ENCODE data around the gene LYPD3.

LYPD3 gene

DNA sequence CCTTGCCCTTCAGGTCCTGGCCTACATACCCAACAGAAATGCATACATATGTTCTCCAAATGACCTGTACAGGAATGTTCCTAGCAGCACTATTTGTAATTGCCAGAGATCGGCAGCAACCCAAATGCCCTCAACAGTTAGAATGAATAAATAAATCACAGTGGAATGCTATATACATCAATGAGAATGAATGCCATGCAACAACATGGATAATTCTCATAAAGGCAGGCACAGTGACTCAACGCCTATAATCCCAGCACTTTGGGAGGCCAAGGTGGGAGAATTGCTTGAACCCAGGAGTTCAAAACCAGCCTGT is 32.1 kb downstream of the LYPD3 start:
- no peak for DNase-seq (ENCODE audit: low read depth, low spot score)
- TF ChIP-seq, protein P1, sequence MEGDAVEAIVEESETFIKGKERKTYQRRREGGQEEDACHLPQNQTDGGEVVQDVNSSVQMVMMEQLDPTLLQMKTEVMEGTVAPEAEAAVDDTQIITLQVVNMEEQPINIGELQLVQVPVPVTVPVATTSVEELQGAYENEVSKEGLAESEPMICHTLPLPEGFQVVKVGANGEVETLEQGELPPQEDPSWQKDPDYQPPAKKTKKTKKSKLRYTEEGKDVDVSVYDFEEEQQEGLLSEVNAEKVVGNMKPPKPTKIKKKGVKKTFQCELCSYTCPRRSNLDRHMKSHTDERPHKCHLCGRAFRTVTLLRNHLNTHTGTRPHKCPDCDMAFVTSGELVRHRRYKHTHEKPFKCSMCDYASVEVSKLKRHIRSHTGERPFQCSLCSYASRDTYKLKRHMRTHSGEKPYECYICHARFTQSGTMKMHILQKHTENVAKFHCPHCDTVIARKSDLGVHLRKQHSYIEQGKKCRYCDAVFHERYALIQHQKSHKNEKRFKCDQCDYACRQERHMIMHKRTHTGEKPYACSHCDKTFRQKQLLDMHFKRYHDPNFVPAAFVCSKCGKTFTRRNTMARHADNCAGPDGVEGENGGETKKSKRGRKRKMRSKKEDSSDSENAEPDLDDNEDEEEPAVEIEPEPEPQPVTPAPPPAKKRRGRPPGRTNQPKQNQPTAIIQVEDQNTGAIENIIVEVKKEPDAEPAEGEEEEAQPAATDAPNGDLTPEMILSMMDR (IDR thresholded peaks at IDR 0.05; ENCODE audit: insufficient read depth, low read length, missing control alignments): no peak
- POLR2A ChIA-PET: no interaction called here
- CTCF ChIA-PET: interaction anchor here (1.1 to 7.6 kb wide), 11 partner anchors 9 to 376 kb away, joined by 3 to 67 read pairs (median 9); partner anchors contain the start of gene ZNF575
- H3K4me3 ChIP-seq (ENCODE audit: low read depth, low read length): no peak overlapping the region

DNA sequence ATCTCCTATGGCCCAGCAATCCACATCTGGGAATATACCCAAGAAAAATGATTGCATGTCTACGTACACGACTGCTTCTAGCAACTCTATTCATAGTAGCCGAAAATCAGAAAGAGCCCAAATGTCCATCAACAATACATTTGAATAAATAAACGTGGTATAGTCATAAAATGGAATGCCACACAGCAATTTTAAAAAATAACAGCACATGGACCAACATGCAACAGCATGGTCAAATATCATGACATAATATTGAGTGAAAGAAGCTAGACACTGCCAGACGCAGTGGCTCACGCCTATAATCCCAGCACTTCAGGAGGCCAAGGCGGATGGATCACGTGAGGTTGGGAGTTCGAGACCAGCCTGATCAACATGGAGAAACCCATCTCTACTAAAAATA is 34.4 kb downstream of the LYPD3 start:
- no peak for DNase-seq (ENCODE audit: low read depth, low spot score)
- TF ChIP-seq, protein P1 (IDR thresholded peaks at IDR 0.05; ENCODE audit: insufficient read depth, low read length, missing control alignments): no peak
- ChIA-PET POLR2A (no interaction called here), CTCF (interaction anchor here (1.3 to 2.6 kb wide), 6 partner anchors 8 to 91 kb away, joined by 3 to 28 read pairs (median 12); no protein-coding TSS in a partner anchor)
- H3K4me3 ChIP-seq (ENCODE audit: low read depth, low read length): no peak overlapping the region

DNA sequence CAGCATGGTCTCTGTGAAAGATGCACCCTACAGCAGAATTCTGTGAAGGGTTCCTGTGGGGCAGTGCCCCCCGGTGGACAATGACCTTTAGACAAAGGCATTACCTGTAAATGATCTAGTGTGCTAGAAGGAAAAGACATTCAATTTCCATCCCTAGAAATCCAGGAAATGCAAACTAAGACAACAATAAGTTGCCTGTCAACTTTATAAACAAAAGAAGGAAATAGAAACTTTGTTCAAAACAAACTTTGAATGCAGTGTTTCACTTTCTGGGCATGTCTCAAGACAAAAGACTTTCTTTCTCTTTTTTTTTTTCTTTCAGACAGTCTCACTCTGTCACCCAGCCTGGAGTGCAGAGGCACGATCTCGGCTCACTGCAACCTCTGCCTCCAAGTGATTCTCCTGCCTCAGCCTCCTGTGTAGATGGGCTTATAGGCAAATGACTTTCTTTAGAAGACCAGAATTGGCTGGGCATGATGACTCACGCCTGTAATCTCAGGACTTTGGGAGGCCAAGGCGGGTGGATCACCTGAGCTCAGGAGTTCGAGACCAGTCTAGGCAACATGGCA is 35.2 kb downstream of the LYPD3 start:
- TF ChIP-seq, protein P1 (IDR thresholded peaks at IDR 0.05; ENCODE audit: insufficient read depth, low read length, missing control alignments): peak; percentile 3
- ChIA-PET POLR2A (no interaction called here), CTCF (interaction anchor here (1.3 to 1.6 kb wide), 2 partner anchors 9 to 15 kb away, joined by 3 read pairs; no protein-coding TSS in a partner anchor)
- H3K4me3 ChIP-seq (ENCODE audit: low read depth, low read length): no peak overlapping the region
- no peak for DNase-seq (ENCODE audit: low read depth, low spot score)

DNA sequence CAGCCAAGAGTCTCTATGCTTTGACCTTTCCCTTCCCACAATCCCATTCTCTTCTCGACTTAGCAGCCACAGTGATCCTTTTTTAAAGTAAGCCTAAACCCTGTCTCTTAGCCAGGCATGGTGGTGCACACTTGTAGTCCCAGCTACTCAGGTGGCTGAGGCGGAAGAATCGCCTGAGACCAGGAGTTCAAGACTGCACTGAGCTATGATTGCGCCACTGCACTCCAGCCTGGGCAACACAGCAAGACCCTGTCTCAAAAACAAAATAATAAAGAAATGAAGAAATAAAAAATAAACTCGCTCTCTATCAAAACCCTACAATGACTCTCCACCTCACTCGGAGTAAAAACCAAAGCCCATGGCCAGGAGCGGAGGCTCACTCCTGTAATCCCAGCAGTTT is 36.0 kb downstream of the LYPD3 start:
- POLR2A ChIA-PET: no interaction called here
- TF ChIP-seq, protein P1 (IDR thresholded peaks at IDR 0.05; ENCODE audit: insufficient read depth, low read length, missing control alignments): no peak
- H3K4me3 ChIP-seq (ENCODE audit: low read depth, low read length): no peak overlapping the region
- no peak for DNase-seq (ENCODE audit: low read depth, low spot score)
- CTCF ChIA-PET: interaction anchor here (0.5 to 1.6 kb wide), 4 partner anchors 9 to 124 kb away, joined by 3 to 4 read pairs (median 4); no protein-coding TSS in a partner anchor

DNA sequence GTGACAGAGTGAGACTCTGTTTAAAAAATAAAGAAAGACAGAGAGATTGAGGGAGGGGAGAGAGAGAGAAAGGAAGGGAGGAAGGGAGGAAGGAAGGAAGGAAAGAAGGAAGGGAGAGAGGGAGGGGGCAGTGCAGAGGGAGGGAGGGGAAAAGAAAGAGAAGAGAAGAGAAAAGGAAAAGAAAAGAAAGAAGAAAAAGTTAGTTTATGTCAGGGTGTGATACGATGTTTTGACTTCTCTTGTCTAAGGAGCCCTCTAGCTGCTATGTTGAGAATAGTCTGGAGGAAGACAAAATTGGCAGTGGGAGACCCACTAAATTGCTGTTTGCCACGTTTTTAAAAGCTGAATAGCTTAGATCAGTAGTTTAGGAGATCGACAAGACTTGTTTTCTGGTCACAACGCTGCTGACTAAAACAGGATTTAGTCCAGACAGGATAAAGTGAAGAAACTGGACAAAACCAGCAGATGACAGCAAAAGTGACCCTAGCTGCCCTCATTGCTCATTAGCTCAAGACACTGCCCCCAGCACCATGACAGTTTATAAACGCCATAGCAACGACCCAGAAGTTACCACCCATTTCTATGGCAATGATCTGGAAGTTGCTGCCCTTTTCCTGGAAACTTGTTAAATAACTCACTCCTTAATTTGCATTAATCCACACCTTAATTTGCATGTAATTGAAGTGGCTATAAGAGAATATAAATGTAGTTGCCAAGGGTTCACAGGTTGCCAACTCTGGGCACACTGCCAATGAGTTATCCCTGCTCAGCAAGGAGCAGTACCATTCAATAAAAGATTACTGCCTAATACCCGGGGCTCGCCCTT is 39.6 kb downstream of the LYPD3 start:
- ChIA-PET POLR2A (no interaction called here), CTCF (interaction anchor here (1.1 to 2.7 kb wide), 15 partner anchors 9 to 324 kb away, joined by 3 to 21 read pairs (median 5); no protein-coding TSS in a partner anchor)
- TF ChIP-seq, protein P1 (IDR thresholded peaks at IDR 0.05; ENCODE audit: insufficient read depth, low read length, missing control alignments): peak; percentile 54
- H3K4me3 ChIP-seq (ENCODE audit: low read depth, low read length): no peak overlapping the region
- DNase-seq (ENCODE audit: low read depth, low spot score): no peak

DNA sequence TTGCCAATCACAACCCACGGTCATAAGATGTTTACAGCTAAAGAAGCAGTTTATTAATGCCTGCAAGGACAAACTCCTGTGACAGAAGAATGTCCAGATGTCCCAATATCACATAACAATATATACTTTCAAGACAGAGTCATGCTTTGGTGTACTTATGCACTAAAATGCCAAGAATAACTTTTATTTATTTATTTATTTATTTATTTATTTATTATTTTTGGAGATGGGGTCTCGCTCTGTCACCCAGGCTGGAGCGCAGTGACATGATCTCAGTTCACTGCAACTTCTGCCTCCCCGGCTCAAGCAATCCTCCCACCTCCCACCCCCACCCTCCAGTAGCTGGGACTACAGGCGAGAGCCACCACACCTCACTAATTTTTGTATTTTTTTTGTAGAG is 41.6 kb downstream of the LYPD3 start:
- CTCF ChIA-PET: interaction anchor here (1.1 to 1.6 kb wide), 3 partner anchors 9 to 320 kb away, joined by 3 to 7 read pairs (median 4); no protein-coding TSS in a partner anchor
- DNase-seq (ENCODE audit: low read depth, low spot score): no peak
- POLR2A ChIA-PET: no interaction called here
- no peak overlapping the region for H3K4me3 ChIP-seq (ENCODE audit: low read depth, low read length)
- TF ChIP-seq, protein P1 (IDR thresholded peaks at IDR 0.05; ENCODE audit: insufficient read depth, low read length, missing control alignments): no peak

Data from AG04449 (cell line).